Ovary (tissue), 3 donors: ENCODE measurements around the gene KCNJ6.
A peak's percentile ranks its signal among the peaks of the same experiment; 100 is the strongest.

Experiments
- CTCF ChIP-seq, 3 donors: fragments of 450-650 bp in 2 of 3; fragments of 200-600 bp in 1 of 3; IDR thresholded peaks; one replicate each; pipeline versions ENCODE4 v1.5.1 to v1.8.0; 2016 to 2022; ENCODE audit warnings: antibody characterized with exemption in 3 of 3, mild to moderate bottlenecking in 1 of 3
- POLR2A ChIP-seq: fragments of 450-650 bp; IDR thresholded peaks from one replicate; pipeline ENCODE4 v1.6.1; 2017; ENCODE audit warnings: antibody characterized with exemption, mild to moderate bottlenecking, moderate library complexity
- donor health status: DM: no; HTN: no; CAD: no.

GRCh38 chr21:37658817-37659458 is 257.3 kb downstream of the KCNJ6 start:
- TF ChIP-seq POLR2A = no peak
- peak in 1 of 3 donors; percentile 21 for TF ChIP-seq CTCF (IDR thresholded peaks at IDR 0.05)
